ENCODE data around the gene ANKRD11. TPM values are rescaled to one million over a fixed set of nuclear protein-coding genes. Genes with fewer than 3 reads are reported as not detected.
A peak's percentile ranks its signal among the peaks of the same experiment; 100 is the strongest.

ANKRD11 gene
- total RNA-seq, 1 donor from 2014 or later: 31.9 TPM

DNA sequence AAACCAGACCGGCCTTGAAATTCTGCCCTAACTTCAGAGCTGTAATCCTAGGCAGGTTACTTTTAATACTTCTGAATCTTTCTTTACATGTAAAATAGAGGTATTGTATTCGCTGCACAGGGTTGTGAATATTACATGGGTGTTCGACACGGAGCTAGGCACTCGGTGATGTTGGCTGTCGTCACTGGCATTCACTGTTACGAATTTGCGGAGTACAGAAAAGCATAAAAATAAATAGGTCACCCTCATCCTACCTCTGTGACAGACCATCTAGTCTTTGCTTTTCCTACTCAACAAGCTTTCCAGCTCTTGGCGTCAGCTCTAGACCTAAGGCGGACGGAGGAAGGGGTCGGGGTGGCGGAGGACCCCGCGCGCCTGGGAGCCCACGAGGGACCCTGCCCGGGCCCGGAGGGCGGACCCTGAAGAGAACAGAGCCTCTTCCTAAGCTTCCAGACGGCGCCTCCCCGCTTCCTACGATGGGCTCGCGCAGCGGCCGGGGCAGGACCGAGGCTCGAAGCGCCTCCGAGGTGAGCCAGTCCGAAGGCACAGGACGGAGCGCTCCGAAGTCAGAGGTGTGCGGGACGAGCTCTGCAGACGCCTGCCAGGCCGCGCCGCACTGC, 17.0 kb upstream of the ANKRD11 start:
- DNase-seq (ENCODE audit: low read depth in 2 of 2): peak in 1 of 2 donors; percentile 50

DNA sequence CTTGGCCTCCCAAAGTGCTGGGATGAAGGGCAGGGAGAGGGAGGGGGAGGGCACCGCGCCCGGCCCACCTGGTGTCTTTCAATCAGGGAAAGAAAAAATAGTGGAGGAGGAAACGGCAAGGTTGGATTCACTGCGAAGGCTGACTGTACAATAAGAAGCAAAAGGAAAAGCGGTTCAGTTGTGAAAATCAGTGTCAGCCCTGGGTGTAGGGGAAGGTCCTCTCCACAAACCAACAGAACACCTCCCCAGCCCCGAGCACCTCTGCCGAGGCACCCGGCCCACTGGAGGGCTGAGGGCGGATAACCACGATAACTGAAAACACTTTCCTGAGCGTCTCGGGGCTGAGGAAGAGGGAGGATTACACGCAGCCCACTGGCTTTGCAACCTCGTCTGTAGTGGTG, 16.4 kb upstream of the ANKRD11 start:
- DNase-seq (ENCODE audit: low read depth in 2 of 2): no peak

DNA sequence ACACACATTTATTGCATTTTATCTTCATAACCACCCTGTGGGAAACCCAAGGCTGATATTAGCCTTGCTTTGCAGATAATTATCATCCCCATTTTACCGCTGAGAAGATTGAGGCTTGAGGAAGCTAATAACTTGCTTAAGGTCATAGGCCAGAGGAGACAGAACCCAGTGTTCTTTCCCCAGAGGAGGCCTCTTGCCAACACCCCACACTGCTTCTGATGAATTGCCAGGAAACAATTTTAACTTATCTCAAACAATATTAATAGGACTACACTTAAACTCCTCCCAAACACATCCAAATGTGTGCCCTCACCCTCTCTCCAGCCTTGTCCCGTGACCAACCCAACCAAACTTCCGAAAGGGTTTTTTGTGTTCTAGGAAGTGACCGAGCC, 15.7 kb upstream of the ANKRD11 start:
- DNase-seq (ENCODE audit: low read depth in 2 of 2): peak; percentile 22 to 37

DNA sequence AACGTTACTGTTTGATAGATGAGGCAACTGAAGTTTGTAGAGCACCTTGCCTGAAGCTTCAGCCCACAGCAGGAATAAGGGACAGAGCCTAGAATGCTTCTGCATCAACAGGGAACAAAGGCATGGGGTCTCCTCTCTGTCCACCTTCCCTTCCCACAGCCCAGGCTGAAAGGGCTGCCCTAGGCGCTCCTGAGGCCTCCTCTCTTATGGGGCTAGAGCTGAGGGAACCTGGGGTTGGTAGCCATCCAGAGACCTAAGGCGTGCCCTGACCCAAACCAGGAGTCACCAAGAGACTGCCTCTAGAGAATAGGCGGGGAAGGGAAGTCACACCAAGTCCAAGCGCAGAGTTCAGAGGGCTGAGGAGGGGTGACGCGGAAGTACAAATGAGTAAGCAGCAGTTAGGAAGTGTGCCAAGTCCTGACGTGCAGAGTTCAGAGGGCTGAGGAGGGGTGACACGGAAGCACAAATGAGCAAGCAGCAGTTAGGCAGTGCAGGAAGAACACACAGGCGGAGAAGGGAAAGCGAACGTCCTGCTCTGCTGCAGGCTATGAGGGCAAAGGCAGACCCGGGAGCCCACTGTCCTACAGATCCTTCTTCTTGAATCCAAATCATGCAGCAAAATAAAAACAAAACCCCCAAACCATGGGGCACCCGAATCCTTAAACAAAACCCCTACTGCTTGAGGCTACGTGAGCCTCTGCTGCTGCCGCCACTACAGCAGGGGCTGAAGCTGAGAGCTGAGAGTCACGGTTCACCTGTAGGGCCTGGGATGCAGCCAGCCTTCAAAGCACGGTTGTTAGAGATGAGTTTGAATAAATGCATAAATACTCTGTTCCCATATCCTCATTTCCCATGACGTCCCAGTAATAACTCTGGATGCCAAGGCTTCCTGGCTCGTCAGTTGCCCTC, 15.1 kb upstream of the ANKRD11 start:
- peak; percentile 93 to 96 for DNase-seq (ENCODE audit: low read depth in 2 of 2)

GRCh38 chr16:89504091-89504490, 13.7 kb upstream of the ANKRD11 start:
- DNase-seq (ENCODE audit: low read depth in 2 of 2): no peak

DNA sequence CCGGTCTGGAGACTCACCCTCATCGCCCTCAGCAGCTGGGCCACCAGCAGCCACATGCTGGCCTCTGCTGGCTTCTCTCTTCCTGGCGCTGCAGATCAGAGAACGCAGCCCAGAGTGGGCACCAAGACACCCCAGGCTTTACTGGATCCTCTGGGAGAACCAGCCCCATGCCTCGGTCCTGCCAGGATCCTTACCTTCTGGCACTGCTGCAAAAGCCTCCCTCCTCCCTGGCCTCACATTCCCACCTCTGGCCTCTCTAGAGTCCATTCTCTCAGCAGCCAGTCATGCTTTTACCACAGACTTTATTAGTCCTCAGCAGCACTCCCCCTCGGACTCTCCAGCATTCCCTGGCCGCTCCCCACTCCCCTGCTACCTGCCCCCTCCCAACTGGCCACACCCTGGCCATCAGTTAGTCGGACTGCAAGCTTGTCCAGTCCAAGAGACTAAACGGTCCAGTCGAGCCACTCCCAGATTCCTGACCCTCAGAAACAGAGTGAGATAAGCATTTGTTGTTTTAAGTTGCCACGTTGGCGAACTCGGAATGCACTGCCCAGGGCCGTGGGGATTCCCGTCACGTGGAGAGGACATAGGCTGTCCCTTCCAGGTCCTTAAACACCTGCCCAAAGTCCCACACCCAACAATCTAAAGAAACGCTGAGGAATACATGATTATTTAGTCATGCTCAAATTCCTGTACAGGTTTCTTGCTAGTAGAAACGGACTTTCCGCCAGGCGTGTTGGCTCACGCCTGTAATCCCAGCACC, 11.9 kb upstream of the ANKRD11 start:
- DNase-seq (ENCODE audit: low read depth in 2 of 2): peak in 1 of 2 donors; percentile 44

DNA sequence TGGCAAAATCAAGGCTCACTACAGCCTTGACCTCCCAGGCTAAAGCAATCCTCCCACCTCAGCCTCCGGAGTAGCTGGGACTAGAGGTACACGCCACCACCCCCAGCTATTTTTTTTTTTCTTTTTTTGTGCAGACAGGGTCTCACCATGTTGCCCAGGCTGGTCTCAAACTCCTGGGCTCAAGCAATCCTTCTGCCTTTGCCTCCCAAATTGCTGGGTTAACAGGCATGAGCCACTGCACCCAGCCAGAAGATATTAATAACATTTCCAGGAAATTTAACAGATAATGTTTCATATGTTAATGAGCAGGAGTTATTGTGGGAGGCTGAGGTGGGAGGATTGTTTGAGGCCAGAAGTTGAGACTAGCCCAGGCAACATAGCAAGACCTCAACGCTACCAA, 9.4 kb upstream of the ANKRD11 start:
- no peak for DNase-seq (ENCODE audit: low read depth in 2 of 2)

- DNase-seq (ENCODE audit: low read depth in 2 of 2): no peak
These were observed 8.5 kb upstream of the ANKRD11 start for GRCh38 chr16:89498839-89499238.

DNA sequence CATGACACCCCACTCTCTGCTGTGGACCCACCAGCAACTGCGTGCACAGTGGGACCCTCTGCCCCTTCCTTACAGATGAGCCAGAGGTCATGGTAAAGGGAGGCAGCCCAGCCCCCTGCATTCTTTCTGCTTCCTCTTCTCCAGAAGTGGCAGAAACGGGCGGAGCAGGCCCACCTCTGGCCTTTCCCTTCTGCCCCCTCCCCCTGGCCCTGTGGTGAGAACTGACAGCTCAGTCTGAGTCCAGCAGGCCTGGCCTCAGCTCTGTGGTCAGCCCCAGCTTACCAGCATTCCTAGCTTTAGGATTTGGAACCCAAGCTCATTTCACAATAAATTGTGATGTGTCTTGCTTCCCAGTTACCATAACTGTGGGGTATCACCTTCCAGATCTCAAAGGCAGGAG, 4.8 kb upstream of the ANKRD11 start:
- DNase-seq (ENCODE audit: low read depth in 2 of 2): no peak

- DNase-seq (ENCODE audit: low read depth in 2 of 2): no peak
These were observed 3.4 kb upstream of the ANKRD11 start for GRCh38 chr16:89493776-89494175.

DNA sequence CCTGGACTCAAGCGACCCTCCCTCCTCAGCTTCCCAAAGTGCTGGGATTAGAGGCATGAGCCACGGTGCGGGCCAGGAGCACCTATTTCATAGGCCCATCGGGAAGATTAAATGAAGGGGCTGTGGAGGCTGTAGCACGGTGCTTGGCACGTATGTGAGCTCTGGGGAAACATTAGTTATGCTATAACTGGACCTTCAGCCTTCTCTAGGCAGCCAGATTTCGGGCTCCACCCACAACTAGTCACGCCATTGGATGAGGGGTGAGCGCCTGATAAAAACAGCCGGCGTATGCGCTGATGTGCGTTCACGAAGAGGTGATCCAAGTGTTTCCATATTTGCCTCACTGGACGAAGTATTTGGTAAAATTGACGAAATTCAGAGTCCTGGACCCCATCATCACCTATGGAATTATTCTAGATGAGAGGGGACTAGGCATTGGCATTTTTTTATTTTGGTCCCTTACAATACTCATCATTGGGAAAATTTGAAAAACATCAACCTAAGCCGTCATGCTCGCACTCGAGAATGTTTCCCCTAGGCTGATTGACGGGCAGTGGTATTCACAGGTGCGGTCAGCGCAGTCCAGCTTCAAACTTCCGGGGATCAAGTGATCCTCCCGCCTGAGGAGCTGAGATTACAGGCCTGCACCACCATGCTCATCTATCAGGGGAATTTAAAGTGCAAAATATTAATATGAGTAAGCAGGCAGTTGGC, 1.8 kb upstream of the ANKRD11 start:
- DNase-seq (ENCODE audit: low read depth in 2 of 2): no peak

- peak; percentile 37 to 43 for DNase-seq (ENCODE audit: low read depth in 2 of 2)
These were observed 993 bp upstream of the ANKRD11 start for GRCh38 chr16:89491238-89491869.

GRCh38 chr16:89489898-89490438, 393 bp downstream of the ANKRD11 start:
- DNase-seq (ENCODE audit: low read depth in 2 of 2): no peak

GRCh38 chr16:89489040-89489897, 1.1 kb downstream of the ANKRD11 start:
- peak; percentile 83 to 94 for DNase-seq (ENCODE audit: low read depth in 2 of 2)

DNA sequence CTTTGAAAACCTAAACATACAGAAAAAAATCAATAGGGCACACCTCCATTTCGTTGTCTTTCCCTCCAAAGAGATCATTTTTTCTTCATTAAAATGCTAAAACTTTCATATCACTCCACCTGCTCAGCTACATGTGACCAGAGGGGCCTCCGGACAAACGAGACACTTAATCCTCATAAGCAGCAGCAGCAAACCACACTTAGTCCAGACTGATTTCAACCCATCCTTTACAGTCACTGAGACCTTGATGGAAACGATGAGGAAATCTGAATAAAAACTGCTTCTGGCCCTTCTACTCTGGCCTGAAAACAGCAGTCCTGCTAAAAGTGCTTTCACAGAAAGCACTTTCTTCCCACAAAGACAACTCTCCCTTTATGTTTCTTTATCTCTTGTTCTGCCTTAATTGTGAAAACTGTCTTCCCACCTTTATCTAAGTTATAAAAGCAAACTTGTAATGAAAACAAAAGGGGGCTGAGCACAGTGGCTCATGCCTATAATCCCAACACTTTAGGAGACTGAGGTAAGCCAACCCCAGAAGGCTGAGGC, 4.6 kb downstream of the ANKRD11 start:
- no peak for DNase-seq (ENCODE audit: low read depth in 2 of 2)

DNA sequence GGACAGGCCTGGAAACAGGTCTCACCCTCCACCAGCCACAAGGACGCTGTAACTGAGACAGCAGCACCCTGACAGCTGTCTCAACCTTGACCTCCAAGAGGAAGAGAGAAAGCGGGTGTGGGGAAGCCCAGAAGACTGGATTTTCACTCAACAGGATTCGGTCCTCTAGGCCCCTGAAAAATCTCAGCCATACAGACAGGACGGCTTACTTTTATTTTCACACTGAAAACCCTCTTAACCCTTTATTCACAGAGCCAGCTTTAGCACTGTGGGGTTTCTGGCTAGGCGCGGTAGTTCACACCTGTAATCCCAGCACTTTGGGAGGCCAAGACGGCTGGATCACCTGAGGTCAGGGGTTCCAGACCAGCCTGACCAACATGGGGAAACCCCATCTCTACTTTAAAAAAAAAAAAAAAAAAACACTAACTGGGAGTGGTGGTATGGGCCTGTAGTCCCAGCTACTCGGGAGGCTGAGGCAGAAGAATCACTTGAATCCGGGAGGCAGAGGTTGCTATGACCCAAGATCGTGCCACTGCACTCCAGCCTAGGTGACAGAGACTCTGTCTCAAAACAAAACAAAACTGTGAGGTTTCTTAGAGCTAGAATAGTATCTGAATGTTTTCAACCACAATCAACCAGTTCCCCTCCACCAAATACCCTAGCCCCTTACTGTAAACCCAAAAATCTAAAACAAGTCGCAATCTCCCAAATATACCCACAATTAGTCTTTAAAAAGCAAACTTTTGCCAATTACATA, 5.3 kb downstream of the ANKRD11 start:
- DNase-seq (ENCODE audit: low read depth in 2 of 2): no peak

- no peak for DNase-seq (ENCODE audit: low read depth in 2 of 2)
These were observed 6.3 kb downstream of the ANKRD11 start for GRCh38 chr16:89484041-89484501.

- no peak for DNase-seq (ENCODE audit: low read depth in 2 of 2)
These were observed 7.5 kb downstream of the ANKRD11 start for GRCh38 chr16:89482817-89483205.
